22Rv1 (cell line): ENCODE results near the gene USP24.

Source experiments
- ZFX ChIP-seq: fragments of 450-650 bp; IDR thresholded peaks from 2 replicates; pipeline ENCODE4 v1.6.1; 2017; ENCODE audit warnings: antibody characterized with exemption, borderline replicate concordance
- TF ChIP-seq, protein P1 (sequence below): fragments of 450-650 bp; IDR thresholded peaks from 2 replicates; pipeline ENCODE4 v1.5.1; 2017; ENCODE audit warnings: mild to moderate bottlenecking

DNA sequence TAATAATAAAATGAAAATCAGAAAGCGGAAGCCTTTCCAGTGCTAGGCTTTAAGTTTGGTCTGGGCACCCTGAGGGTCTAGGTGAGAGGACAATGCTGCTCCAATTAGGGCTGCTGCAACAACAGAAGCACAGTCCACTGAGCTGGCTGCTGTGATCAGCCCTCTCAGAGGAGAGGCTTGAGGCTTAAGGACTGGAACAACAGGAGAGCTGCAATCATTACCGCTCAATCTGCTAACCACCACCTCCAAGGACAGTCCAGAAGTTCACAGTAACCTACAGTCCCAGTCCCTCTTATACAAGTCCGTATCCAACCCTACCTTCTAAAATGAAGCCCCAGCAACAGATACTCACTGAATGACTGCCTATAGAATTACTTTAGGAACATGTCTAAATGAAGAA is 62.1 kb downstream of the USP24 start:
- TF ChIP-seq, protein P1, sequence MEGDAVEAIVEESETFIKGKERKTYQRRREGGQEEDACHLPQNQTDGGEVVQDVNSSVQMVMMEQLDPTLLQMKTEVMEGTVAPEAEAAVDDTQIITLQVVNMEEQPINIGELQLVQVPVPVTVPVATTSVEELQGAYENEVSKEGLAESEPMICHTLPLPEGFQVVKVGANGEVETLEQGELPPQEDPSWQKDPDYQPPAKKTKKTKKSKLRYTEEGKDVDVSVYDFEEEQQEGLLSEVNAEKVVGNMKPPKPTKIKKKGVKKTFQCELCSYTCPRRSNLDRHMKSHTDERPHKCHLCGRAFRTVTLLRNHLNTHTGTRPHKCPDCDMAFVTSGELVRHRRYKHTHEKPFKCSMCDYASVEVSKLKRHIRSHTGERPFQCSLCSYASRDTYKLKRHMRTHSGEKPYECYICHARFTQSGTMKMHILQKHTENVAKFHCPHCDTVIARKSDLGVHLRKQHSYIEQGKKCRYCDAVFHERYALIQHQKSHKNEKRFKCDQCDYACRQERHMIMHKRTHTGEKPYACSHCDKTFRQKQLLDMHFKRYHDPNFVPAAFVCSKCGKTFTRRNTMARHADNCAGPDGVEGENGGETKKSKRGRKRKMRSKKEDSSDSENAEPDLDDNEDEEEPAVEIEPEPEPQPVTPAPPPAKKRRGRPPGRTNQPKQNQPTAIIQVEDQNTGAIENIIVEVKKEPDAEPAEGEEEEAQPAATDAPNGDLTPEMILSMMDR = no peak
- TF ChIP-seq ZFX = no peak
